H1 (cell line): ENCODE data around the gene RND3. TPM values are rescaled to one million over a fixed set of nuclear protein-coding genes. Genes with fewer than 3 reads are reported as not detected.

Experiments
- CTCF ChIA-PET: fragments of 300-600 bp; sonication (Branson Sonifier 250); formaldehyde crosslinking; loops from one replicate; lab custom pipeline; 2021; ENCODE audit not compliant: partially characterized antibody; lab: Charles Lee
- POLR2A ChIA-PET: fragments of 300-600 bp; sonication (Branson Sonifier 250); formaldehyde crosslinking; loops from one replicate; lab custom pipeline; 2021; ENCODE audit warnings: inconsistent platforms; ENCODE audit not compliant: partially characterized antibody; lab: Charles Lee
- DNase-seq, 2 experiments: peaks; one replicate each; pipeline versions ENCODE4 v3.0.0 to v3.0.0-alpha.2; 2010 to 2022; ENCODE audit warnings: low spot score in 2 of 2, low read depth in 1 of 2, mixed read lengths in 1 of 2
- FAIRE-seq: peaks from 2 replicates; lab custom pipeline; 2011; peaks lifted over from hg19 to GRCh38; lab: Jason Lieb, UNC
- H2AFZ ChIP-seq: 2 replicates; pipeline ENCODE4 v1.8.1; 2012; ENCODE audit warnings: low read length, inconsistent platforms
- H2AK5ac ChIP-seq: 2 replicates; pipeline ENCODE4 v1.6.1; 2013; ENCODE audit warnings: low read depth, low read length
- H2BK120ac ChIP-seq: replicated peaks from 2 replicates; pipeline ENCODE3; 2013; ENCODE audit warnings: low read depth, low read length, inconsistent platforms
- H2BK12ac ChIP-seq: 2 replicates; pipeline ENCODE4 v1.6.1; 2013; ENCODE audit warnings: low read depth, low read length
- H2BK15ac ChIP-seq: 2 replicates; pipeline ENCODE4 v1.6.1; 2013; ENCODE audit warnings: low read length
- H2BK20ac ChIP-seq: 2 replicates; pipeline ENCODE4 v1.6.1; 2013; ENCODE audit warnings: low read length
- H2BK5ac ChIP-seq: 2 replicates; pipeline ENCODE4 v1.6.1; 2013; ENCODE audit warnings: low read depth, low read length
- H3K14ac ChIP-seq: 2 replicates; pipeline ENCODE4 v1.6.1; 2013; ENCODE audit warnings: inconsistent platforms; ENCODE audit not compliant: insufficient read length
- H3K18ac ChIP-seq: 2 replicates; pipeline ENCODE4 v1.6.1; 2013; ENCODE audit warnings: low read length; ENCODE audit errors: extremely low read depth
- H3K23ac ChIP-seq: 2 replicates; pipeline ENCODE4 v1.6.1; 2013; ENCODE audit warnings: inconsistent platforms; ENCODE audit not compliant: insufficient read length
- H3K23me2 ChIP-seq: 2 replicates; pipeline ENCODE4 v1.6.1; 2013; ENCODE audit warnings: low read depth, low read length
- H3K27ac ChIP-seq: 2 replicates; pipeline ENCODE4 v1.6.1; 2011; ENCODE audit warnings: low read depth, low read length, inconsistent platforms
- H3K27me3 ChIP-seq, 4 experiments: replicated peaks in 1 of 4; 1 replicate in 1 of 4; 2 replicates in 3 of 4; pipeline versions ENCODE4 v1.6.1 to v1.8.1; 2011 to 2013; ENCODE audit warnings: low read length in 3 of 4, mild to moderate bottlenecking in 3 of 4, inconsistent platforms in 2 of 4, mixed read lengths in 2 of 4, moderate library complexity in 1 of 4; ENCODE audit not compliant: control insufficient read depth in 3 of 4, insufficient read depth in 3 of 4; ENCODE audit errors: extremely low read depth in 1 of 4
- H3K36me3 ChIP-seq, 4 experiments: 2 replicates each; pipeline versions ENCODE4 v1.6.1 to v1.8.1; 2011 to 2013; ENCODE audit warnings: mild to moderate bottlenecking in 4 of 4, low read length in 3 of 4, moderate library complexity in 2 of 4, control low read depth in 1 of 4, inconsistent platforms in 1 of 4; ENCODE audit not compliant: insufficient read depth in 4 of 4, control insufficient read depth in 2 of 4
- H3K4ac ChIP-seq: replicated peaks from 2 replicates; pipeline ENCODE3; 2013; ENCODE audit warnings: low read length, low read depth, mixed read lengths, inconsistent platforms; ENCODE audit not compliant: insufficient read length
- H3K4me1 ChIP-seq, 4 experiments: replicated peaks in 1 of 4; 1 replicate in 1 of 4; 2 replicates in 3 of 4; pipeline versions ENCODE4 v1.6.1 to v1.8.1; 2011 to 2013; ENCODE audit warnings: low read length in 3 of 4, inconsistent platforms in 2 of 4, mixed read lengths in 1 of 4; ENCODE audit not compliant: insufficient read depth in 4 of 4, control insufficient read depth in 3 of 4
- H3K4me2 ChIP-seq, 2 experiments: 2 replicates each; pipeline versions ENCODE4 v1.6.1 to v1.8.1; 2011 to 2013; ENCODE audit warnings: low read depth in 2 of 2, low read length in 2 of 2, control low read depth in 1 of 2, inconsistent platforms in 1 of 2, mild to moderate bottlenecking in 1 of 2; ENCODE audit not compliant: insufficient read depth in 1 of 2
- H3K4me3 ChIP-seq, 4 experiments: fragments of 200-600, 300-600 bp in 1 of 4; sonication (generic), shearing (Covaris generic), sonication (Bioruptor Twin) in 1 of 4; 2 replicates each; pipeline versions ENCODE4 v1.5.1 to v1.8.1; 2011 to 2016; ENCODE audit warnings: low read length in 4 of 4, low read depth in 3 of 4, control low read depth in 2 of 4, inconsistent platforms in 2 of 4, mild to moderate bottlenecking in 2 of 4, mixed read lengths in 1 of 4, moderate library complexity in 1 of 4; ENCODE audit not compliant: insufficient read depth in 2 of 4; ENCODE audit errors: extremely low read depth in 1 of 4
- H3K56ac ChIP-seq: replicated peaks from 2 replicates; pipeline ENCODE3; 2013; ENCODE audit warnings: low read depth, mild to moderate bottlenecking, mixed read lengths, low read length, inconsistent platforms; ENCODE audit not compliant: insufficient read length
- H3K79me1 ChIP-seq: 2 replicates; pipeline ENCODE4 v1.6.1; 2013; ENCODE audit warnings: low read depth, low read length, control low read depth
- H3K79me2 ChIP-seq, 2 experiments: 2 replicates each; pipeline versions ENCODE4 v1.6.1 to v1.8.1; 2012 to 2013; ENCODE audit warnings: low read length in 2 of 2, mild to moderate bottlenecking in 2 of 2, inconsistent platforms in 1 of 2; ENCODE audit not compliant: insufficient read depth in 2 of 2, control insufficient read depth in 1 of 2
- H3K9ac ChIP-seq, 4 experiments: replicated peaks in 1 of 4; 1 replicate in 1 of 4; 2 replicates in 3 of 4; pipeline versions ENCODE4 v1.6.1 to v1.8.1; 2011 to 2013; ENCODE audit warnings: low read depth in 3 of 4, low read length in 3 of 4, control low read depth in 2 of 4, mild to moderate bottlenecking in 2 of 4, moderate library complexity in 2 of 4, inconsistent platforms in 1 of 4; ENCODE audit errors: extremely low read depth in 1 of 4
- H3K9me3 ChIP-seq, 2 experiments: 2 replicates each; pipeline versions ENCODE4 v1.6.1 to v1.8.1; 2012 to 2013; ENCODE audit warnings: mild to moderate bottlenecking in 2 of 2, moderate library complexity in 2 of 2, control low read depth in 1 of 2, inconsistent platforms in 1 of 2, low read depth in 1 of 2, low read length in 1 of 2, mixed read lengths in 1 of 2; ENCODE audit not compliant: insufficient read depth in 2 of 2
- H4K20me1 ChIP-seq, 2 experiments: replicated peaks in 1 of 2; 2 replicates each; pipeline versions ENCODE3 to v1.8.1; 2011 to 2013; ENCODE audit warnings: inconsistent platforms in 2 of 2, low read length in 2 of 2, mild to moderate bottlenecking in 1 of 2; ENCODE audit not compliant: insufficient read depth in 2 of 2, control insufficient read depth in 1 of 2
- H4K5ac ChIP-seq: 2 replicates; pipeline ENCODE4 v1.6.1; 2013; ENCODE audit warnings: low read length, low read depth, mixed read lengths, inconsistent platforms; ENCODE audit not compliant: insufficient read length
- H4K8ac ChIP-seq: 2 replicates; pipeline ENCODE4 v1.8.0; 2013; ENCODE audit warnings: mild to moderate bottlenecking, moderate library complexity, low read length, inconsistent platforms; ENCODE audit not compliant: insufficient read depth; ENCODE audit errors: extremely low read depth
- H4K91ac ChIP-seq: replicated peaks from 2 replicates; pipeline ENCODE3; 2013; ENCODE audit warnings: low read length, mixed read lengths, inconsistent platforms; ENCODE audit not compliant: insufficient read length
- ATF3 ChIP-seq: IDR thresholded peaks from 2 replicates; pipeline ENCODE4 v1.6.1; 2011; ENCODE audit warnings: low read depth, mild to moderate bottlenecking, low read length; ENCODE audit not compliant: insufficient read depth
- NANOG ChIP-seq: IDR thresholded peaks from 2 replicates; pipeline ENCODE4 v1.6.1; 2011; ENCODE audit warnings: low read length, low read depth, mild to moderate bottlenecking, inconsistent platforms; ENCODE audit not compliant: insufficient read depth, poor library complexity, severe bottlenecking
- WGBS, 2 experiments: shearing (Covaris generic) in 1 of 2; methylation state at CpG; one replicate each; pipeline versions ENCODE4 v1.1.6 to v1.1.7; 2013 to 2015; ENCODE audit warnings: low lambda C conversion rate in 2 of 2, mixed read lengths in 2 of 2, inconsistent platforms in 1 of 2, low coverage in 1 of 2, missing lambda C conversion rate in 1 of 2; ENCODE audit not compliant: insufficient replicate concordance in 2 of 2, insufficient coverage in 1 of 2, insufficient read length in 1 of 2; ENCODE audit errors: extremely low coverage in 1 of 2, missing lambda C conversion rate in 1 of 2; 5-methylcytosine and 5-hydroxymethylcytosine counted together
- polyA plus RNA-seq, 7 experiments: library from polyadenylated mRNA; depleted of rRNA in 3 of 7; stranded (reverse) in 5 of 7; unstranded in 2 of 7; fragments of >200 nt in 5 of 7; fragments of 200-250 nt in 2 of 7; gene quantifications; 1 replicate in 5 of 7; 2 replicates in 1 of 7; 4 replicates in 1 of 7; pipeline versions ENCODE4 v1.2.1 to v1.2.3, GENCODE V29; 2011 to 2013; ENCODE audit warnings: missing spikeins in 2 of 7, mixed read lengths in 2 of 7
- total RNA-seq: library from RNA; stranded (reverse); fragmentation: NEBNext Ultra II Directional; extraction: Animal tissue kit (Norgen Biotek cat#: 25700); gene quantifications from 2 replicates; pipeline ENCODE4 v1.2.1, GENCODE V29; 2021

RND3 gene
- total and polyA plus RNA-seq, 2 of the 8 experiments (the other 6 are each of a cell fraction or from before 2014, with no cell fraction given), result 12.2 to 25.6 TPM

- Histone ChIP-seq H3K79me1 (no peaks in the 10 kb centered on the region), H3K18ac (no peak overlapping the region), H3K36me3 (no peaks in the 10 kb centered on the region; a peak in 3 of 8 replicates), H3K27ac (no peak overlapping the region), H3K4me2 (peak overlapping the region in 1 of 2 experiments; percentile 4; a peak in 1 of 4 replicates), H3K9ac (no peak overlapping the region), H3K23me2 (peaks cover 11% of the 10 kb centered on the region; the same call in 1 of the 2 replicates), H4K5ac (no peak overlapping the region), H3K4me1 (peaks cover 4 to 17% (median 13%) of the 10 kb centered on the region in 4 experiments; a peak in 6 of 7 replicates), H3K79me2 (peaks cover 24 to 96% of the 10 kb centered on the region in 2 experiments), H3K4me3 (0 out of 8 replicates have a peak overlapping the region, but pooled peaks of 1 of the 4 experiments have one; percentile 98), H2BK12ac (no peak overlapping the region), H2BK5ac (no peak overlapping the region), H3K23ac (no peak overlapping the region), H3K56ac (no peak overlapping the region), H2AFZ (no peak overlapping the region), H4K20me1 (peaks cover 35 to 37% of the 10 kb centered on the region in 2 experiments), H2BK120ac (no peak overlapping the region), H4K8ac (no peak overlapping the region), H2AK5ac (no peak overlapping the region), H3K14ac (no peak overlapping the region), H2BK20ac (no peak overlapping the region), H3K4ac (no peak overlapping the region), H3K27me3 (peaks cover 0 to 2% (median 0%) of the 10 kb centered on the region in 4 experiments; a peak in 1 of 7 replicates), H2BK15ac (no peak overlapping the region), H3K9me3 (no peaks in the 10 kb centered on the region), H4K91ac (no peak overlapping the region)
- FAIRE-seq (no peak), DNase-seq (no peak)
- 90 to 100% methylated on average over 1 to 6 of the region's 6 CpGs for WGBS, 2 experiments
- ChIA-PET CTCF (interaction anchor here (0.6 to 1.2 kb wide), 2 partner anchors 569 to 661 kb away, joined by 3 read pairs; no protein-coding TSS in a partner anchor), POLR2A (no interaction called here)
- TF ChIP-seq ATF3 (no peak), NANOG (no peak)
Observed at GRCh38 chr2:150482667-150483400, 4.6 kb downstream of the RND3 start.
